Measurements from ENCODE around the gene PPP4R2. TPM values are rescaled to one million over a fixed set of nuclear protein-coding genes. Genes with fewer than 3 reads are reported as not detected.

PPP4R2 gene
- total RNA-seq, 1 experiment from 2014 or later = 63.2 TPM

GRCh38 chr3:73069187-73069586 lies 72.6 kb downstream of the PPP4R2 start:
- H3K36me3 ChIP-seq (ENCODE audit: low read depth) = no peaks in the 10 kb centered on the region
- H3K27ac ChIP-seq = no peak overlapping the region
- no peaks in the 10 kb centered on the region for H3K9me2 ChIP-seq (ENCODE audit: insufficient read depth)
- POLR2A ChIA-PET (ENCODE audit: unreplicated experiment) = no interaction called here
- no TSS peak for BruUV-seq (replicated peaks)
- TF ChIP-seq CTCF (conservative IDR thresholded peaks at IDR 0.05) = no peak
- no peak for TF ChIP-seq EZH2 (IDR thresholded peaks at IDR 0.05; ENCODE audit: low read depth)
- no peak overlapping the region for H3K4me3 ChIP-seq
- H3K79me2 ChIP-seq (ENCODE audit: low read depth) = no peaks in the 10 kb centered on the region
- H3K9me3 ChIP-seq (ENCODE audit: insufficient read depth, low read depth) = no peaks in the 10 kb centered on the region
- H3K27me3 ChIP-seq (ENCODE audit: insufficient read depth, low read depth) = no peaks in the 10 kb centered on the region
- H3F3A ChIP-seq (ENCODE audit: insufficient read depth, low read depth) = 0 out of 2 replicates have a peak, but pooled peaks cover 3% of the 10 kb centered on the region
- H3K4me1 ChIP-seq (replicated peaks; ENCODE audit: insufficient read depth) = no peaks in the 10 kb centered on the region
- CTCF ChIA-PET = no interaction called here
- intact Hi-C loops (cut with micrococcal nuclease; ENCODE audit: unreplicated experiment) = no loop called here
- peaks cover 4% of the 10 kb centered on the region for H4K20me1 ChIP-seq (ENCODE audit: insufficient read depth)
- H2AFZ ChIP-seq = no peak overlapping the region
- H3K4me2 ChIP-seq = no peak overlapping the region
- DNase-seq = no peak

DNA sequence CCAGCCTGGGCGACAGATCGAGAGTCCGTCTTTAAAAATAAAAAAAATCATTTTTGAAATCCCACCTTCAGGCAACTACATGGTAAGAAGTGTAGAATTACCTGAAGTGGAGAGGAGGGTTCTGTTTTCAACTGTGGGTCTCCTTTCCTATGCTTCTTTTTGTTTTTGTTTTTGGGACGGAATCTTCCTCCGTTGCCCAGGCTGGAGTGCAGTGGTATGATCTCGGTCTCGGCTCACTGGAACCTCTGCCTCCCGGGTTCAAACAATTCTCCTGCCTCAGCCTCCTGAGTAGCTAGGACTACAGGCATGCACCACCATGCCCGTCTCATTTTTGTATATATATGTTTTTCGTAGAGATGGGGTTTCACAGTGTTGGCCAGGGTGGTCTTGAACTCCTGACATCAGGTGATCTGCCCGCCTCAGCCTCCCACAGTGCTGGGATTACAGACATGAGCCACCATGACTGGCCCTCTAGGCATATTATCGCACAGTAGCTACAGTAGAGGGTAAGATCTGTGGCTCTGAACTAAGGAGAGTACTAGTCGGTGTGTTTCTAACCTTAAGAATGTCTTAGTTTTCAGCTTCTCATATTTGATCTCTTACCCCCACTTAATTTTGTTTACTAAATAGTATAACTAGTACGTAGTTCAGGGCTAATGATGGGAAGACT lies 73.3 kb downstream of the PPP4R2 start:
- TF ChIP-seq CTCF (conservative IDR thresholded peaks at IDR 0.05) (no peak), EZH2 (IDR thresholded peaks at IDR 0.05; ENCODE audit: low read depth) (no peak)
- POLR2A ChIA-PET (ENCODE audit: unreplicated experiment) = no interaction called here
- Histone ChIP-seq H3K9me2 (ENCODE audit: insufficient read depth) (no peaks in the 10 kb centered on the region), H3K9me3 (ENCODE audit: insufficient read depth, low read depth) (no peaks in the 10 kb centered on the region), H3F3A (ENCODE audit: insufficient read depth, low read depth) (0 out of 2 replicates have a peak, but pooled peaks cover 3% of the 10 kb centered on the region), H3K36me3 (ENCODE audit: low read depth) (no peaks in the 10 kb centered on the region), H3K27ac (no peak overlapping the region), H3K27me3 (ENCODE audit: insufficient read depth, low read depth) (no peaks in the 10 kb centered on the region), H3K4me1 (replicated peaks; ENCODE audit: insufficient read depth) (no peaks in the 10 kb centered on the region), H2AFZ (no peak overlapping the region), H4K20me1 (ENCODE audit: insufficient read depth) (peaks cover 4% of the 10 kb centered on the region), H3K79me2 (ENCODE audit: low read depth) (no peaks in the 10 kb centered on the region), H3K4me2 (no peak overlapping the region), H3K4me3 (no peak overlapping the region)
- no peak for DNase-seq
- intact Hi-C loops (cut with micrococcal nuclease; ENCODE audit: unreplicated experiment) = no loop called here
- CTCF ChIA-PET = no interaction called here
- BruUV-seq (replicated peaks) = no TSS peak

DNA sequence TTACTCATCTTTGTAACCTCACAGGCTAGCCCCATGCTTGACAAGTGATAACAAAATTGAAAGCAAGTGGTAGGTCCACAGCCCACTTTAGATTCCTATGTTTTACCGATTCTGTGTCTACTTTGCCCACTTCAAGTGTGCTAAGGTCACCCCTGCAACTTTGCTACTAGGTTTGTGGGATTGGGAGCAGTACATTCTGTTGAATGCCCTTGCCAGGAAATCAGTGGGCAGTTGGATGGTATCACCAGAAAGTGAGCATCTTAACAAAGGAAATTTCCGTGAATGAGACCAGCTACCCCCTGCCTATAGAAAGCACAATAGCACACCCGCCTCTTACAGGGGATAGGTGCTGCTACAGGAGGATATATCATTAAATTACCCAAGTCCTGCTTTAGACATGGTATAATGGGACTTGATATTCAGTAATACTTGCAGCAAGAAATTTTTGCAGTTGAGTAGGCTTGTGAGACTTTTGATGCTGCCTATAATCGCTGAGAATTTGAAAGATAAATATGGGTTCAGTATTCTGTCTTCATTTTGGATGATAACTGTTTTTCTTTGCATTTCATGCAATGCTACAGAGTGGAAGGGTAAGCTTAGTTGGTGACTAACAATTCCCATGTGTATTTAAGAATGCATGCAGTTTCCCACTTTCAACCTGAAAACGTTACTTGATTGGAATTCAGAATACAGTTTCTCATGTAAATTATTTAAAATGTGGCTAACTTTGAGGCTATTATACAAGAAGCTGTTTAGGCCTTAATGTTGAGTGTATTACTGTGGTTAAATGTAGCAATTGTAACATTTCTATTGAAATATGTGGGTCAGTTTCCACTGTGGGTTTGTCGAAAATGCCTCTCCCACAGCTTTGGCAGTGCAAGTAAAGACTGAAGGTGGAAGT lies 74.3 kb downstream of the PPP4R2 start:
- no TSS peak for BruUV-seq (replicated peaks)
- Histone ChIP-seq H3K4me3 (no peak overlapping the region), H3K4me1 (replicated peaks; ENCODE audit: insufficient read depth) (no peaks in the 10 kb centered on the region), H3K36me3 (ENCODE audit: low read depth) (no peaks in the 10 kb centered on the region), H3K27ac (no peak overlapping the region), H4K20me1 (ENCODE audit: insufficient read depth) (peaks cover 4% of the 10 kb centered on the region), H3K4me2 (no peak overlapping the region), H3F3A (ENCODE audit: insufficient read depth, low read depth) (0 out of 2 replicates have a peak, but pooled peaks cover 3% of the 10 kb centered on the region), H2AFZ (no peak overlapping the region), H3K27me3 (ENCODE audit: insufficient read depth, low read depth) (no peaks in the 10 kb centered on the region), H3K79me2 (ENCODE audit: low read depth) (no peaks in the 10 kb centered on the region), H3K9me3 (ENCODE audit: insufficient read depth, low read depth) (no peaks in the 10 kb centered on the region), H3K9me2 (ENCODE audit: insufficient read depth) (no peaks in the 10 kb centered on the region)
- no peak for DNase-seq
- CTCF ChIA-PET = no interaction called here
- TF ChIP-seq EZH2 (IDR thresholded peaks at IDR 0.05; ENCODE audit: low read depth) = no peak
- POLR2A ChIA-PET (ENCODE audit: unreplicated experiment) = no interaction called here
- intact Hi-C loops (cut with micrococcal nuclease; ENCODE audit: unreplicated experiment) = no loop called here
